Sigmoid colon (tissue), 7 donors: ENCODE results near the gene CTNS. TPM values are rescaled to one million over a fixed set of nuclear protein-coding genes. Genes with fewer than 3 reads are reported as not detected.

Experiments used
- DNase-seq: peaks from one replicate; pipeline ENCODE4 v3.0.0-alpha.2; 2019
- H3K27ac ChIP-seq, 4 donors: fragments of 200-600 bp; sonication (generic); one replicate each; pipeline ENCODE4 v1.5.1; 2016 to 2019; ENCODE audit warnings: mild to moderate bottlenecking in 1 of 4
- H3K27me3 ChIP-seq, 3 donors: fragments of 200-600 bp; sonication (generic); one replicate each; pipeline ENCODE4 v1.5.1; 2019; ENCODE audit warnings: mild to moderate bottlenecking in 1 of 3
- H3K36me3 ChIP-seq, 4 donors: fragments of 200-600 bp; sonication (generic); one replicate each; pipeline ENCODE4 v1.5.1; 2016 to 2019
- H3K4me1 ChIP-seq, 4 donors: fragments of 200-600 bp; sonication (generic); one replicate each; pipeline ENCODE4 v1.5.1; 2017 to 2019
- H3K4me3 ChIP-seq, 4 donors: fragments of 200-600 bp; sonication (generic); one replicate each; pipeline ENCODE4 v1.5.1; 2017 to 2019; ENCODE audit warnings: mild to moderate bottlenecking in 2 of 4, moderate library complexity in 1 of 4
- H3K9me3 ChIP-seq, 4 donors: fragments of 200-600 bp in 3 of 4; sonication (generic) in 3 of 4; one replicate each; pipeline versions ENCODE4 v1.5.1 to v1.6.1; 2013 to 2019
- EP300 ChIP-seq, 4 donors: sonication (generic); formaldehyde crosslinking; IDR thresholded peaks; one replicate each; pipeline ENCODE4 v1.6.1; 2017; ENCODE audit warnings: antibody characterized with exemption in 4 of 4
- POLR2A ChIP-seq, 2 donors: fragments of 450-650 bp; IDR thresholded peaks; one replicate each; pipeline ENCODE4 v1.6.1; 2016; ENCODE audit warnings: antibody characterized with exemption in 2 of 2, mild to moderate bottlenecking in 2 of 2, moderate library complexity in 2 of 2
- POLR2AphosphoS5 ChIP-seq, 4 donors: sonication (generic); formaldehyde crosslinking; IDR thresholded peaks; one replicate each; pipeline ENCODE4 v1.6.1; 2017; ENCODE audit warnings: antibody characterized with exemption in 4 of 4
- WGBS, 2 donors: extraction: QIAGEN DNeasy Blood & Tissue Kit; methylation state at CpG; one replicate each; pipeline ENCODE4 v1.1.7; 2013; 5-methylcytosine and 5-hydroxymethylcytosine counted together
- intact Hi-C: fragments of 100-400 bp; cut with DNase I; formaldehyde crosslinking; loops from one replicate; pipeline ENCODE4 v1.15.1; 2023
- polyA plus RNA-seq, 3 donors: library from polyadenylated mRNA; stranded (reverse); fragments of 200-250 nt; gene quantifications; one replicate each; pipeline ENCODE4 v1.2.3, GENCODE V29; 2013
- total RNA-seq, 4 donors: library from RNA; depleted of rRNA; stranded (reverse); fragments of >200 nt; gene quantifications; one replicate each; pipeline ENCODE4 v1.1.0, GENCODE V29; 2016
- TF ChIP-seq, protein P1 (sequence below), 4 experiments: fragments of 450-650 bp in 3 of 4; fragments of 200-600 bp in 1 of 4; IDR thresholded peaks; one replicate each; pipeline ENCODE4 v1.5.1; 2016 to 2019; ENCODE audit warnings: antibody characterized with exemption in 4 of 4, mild to moderate bottlenecking in 3 of 4, moderate library complexity in 2 of 4
- donor health status: healthy with polysubstance abuse.
- donor health status: Bipolar disorder and iron deficiency.
- donor health status: healthy.

CTNS gene
- total and polyA plus RNA-seq, 7 donors: 1.8 to 26.0 (median 13.3) TPM

DNA sequence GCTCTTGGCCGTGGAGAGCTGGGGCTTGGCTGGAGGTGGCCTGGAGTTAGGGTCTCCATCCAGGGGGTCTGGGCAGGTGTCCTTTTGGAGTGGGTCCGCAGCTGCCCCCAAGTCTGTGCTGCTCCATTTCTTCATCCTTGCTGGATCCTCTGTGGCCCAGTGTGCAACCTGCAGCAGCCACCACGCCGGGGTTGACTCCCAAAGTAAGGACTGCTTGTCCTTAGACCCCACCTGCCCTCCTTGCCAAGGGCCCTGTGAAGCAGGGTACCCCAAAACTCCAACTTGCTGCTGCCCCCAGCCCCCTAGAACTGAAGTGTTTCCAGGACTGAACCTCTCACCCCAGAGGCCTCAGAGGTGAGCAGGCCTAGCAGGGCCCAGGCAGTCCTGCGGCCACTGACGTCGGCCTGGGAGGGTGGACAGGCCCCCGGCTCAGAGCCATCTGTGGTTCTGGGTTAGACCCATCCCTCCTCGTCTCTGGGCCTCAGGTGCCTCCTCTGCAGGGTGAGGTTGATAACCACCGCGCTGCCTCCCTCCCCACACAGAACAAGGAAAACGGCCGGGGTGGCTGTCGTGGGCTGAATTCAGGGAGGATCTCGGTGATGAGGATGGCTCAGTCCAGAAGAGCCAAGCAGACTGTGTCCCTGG is 44.2 kb upstream of the CTNS start:
- no peak for TF ChIP-seq POLR2A (IDR thresholded peaks at IDR 0.05)
- TF ChIP-seq POLR2AphosphoS5 (IDR thresholded peaks at IDR 0.05): no peak
- TF ChIP-seq, protein P1, sequence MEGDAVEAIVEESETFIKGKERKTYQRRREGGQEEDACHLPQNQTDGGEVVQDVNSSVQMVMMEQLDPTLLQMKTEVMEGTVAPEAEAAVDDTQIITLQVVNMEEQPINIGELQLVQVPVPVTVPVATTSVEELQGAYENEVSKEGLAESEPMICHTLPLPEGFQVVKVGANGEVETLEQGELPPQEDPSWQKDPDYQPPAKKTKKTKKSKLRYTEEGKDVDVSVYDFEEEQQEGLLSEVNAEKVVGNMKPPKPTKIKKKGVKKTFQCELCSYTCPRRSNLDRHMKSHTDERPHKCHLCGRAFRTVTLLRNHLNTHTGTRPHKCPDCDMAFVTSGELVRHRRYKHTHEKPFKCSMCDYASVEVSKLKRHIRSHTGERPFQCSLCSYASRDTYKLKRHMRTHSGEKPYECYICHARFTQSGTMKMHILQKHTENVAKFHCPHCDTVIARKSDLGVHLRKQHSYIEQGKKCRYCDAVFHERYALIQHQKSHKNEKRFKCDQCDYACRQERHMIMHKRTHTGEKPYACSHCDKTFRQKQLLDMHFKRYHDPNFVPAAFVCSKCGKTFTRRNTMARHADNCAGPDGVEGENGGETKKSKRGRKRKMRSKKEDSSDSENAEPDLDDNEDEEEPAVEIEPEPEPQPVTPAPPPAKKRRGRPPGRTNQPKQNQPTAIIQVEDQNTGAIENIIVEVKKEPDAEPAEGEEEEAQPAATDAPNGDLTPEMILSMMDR (IDR thresholded peaks at IDR 0.05): no peak
- no peak for TF ChIP-seq EP300 (IDR thresholded peaks at IDR 0.05)
- intact Hi-C loops: no loop called here
- Histone ChIP-seq H3K9me3 (no peaks in the 10 kb centered on the region), H3K4me3 (no peak overlapping the region), H3K36me3 (peaks cover 0 to 34% (median 10%) of the 10 kb centered on the region in 4 donors), H3K27ac (no peak overlapping the region), H3K4me1 (peaks cover 0 to 8% (median 0%) of the 10 kb centered on the region in 4 donors), H3K27me3 (no peaks in the 10 kb centered on the region)
- DNase-seq: no peak
- WGBS, 2 donors: 92 to 94% methylated on average over 15 of the region's 15 CpGs

DNA sequence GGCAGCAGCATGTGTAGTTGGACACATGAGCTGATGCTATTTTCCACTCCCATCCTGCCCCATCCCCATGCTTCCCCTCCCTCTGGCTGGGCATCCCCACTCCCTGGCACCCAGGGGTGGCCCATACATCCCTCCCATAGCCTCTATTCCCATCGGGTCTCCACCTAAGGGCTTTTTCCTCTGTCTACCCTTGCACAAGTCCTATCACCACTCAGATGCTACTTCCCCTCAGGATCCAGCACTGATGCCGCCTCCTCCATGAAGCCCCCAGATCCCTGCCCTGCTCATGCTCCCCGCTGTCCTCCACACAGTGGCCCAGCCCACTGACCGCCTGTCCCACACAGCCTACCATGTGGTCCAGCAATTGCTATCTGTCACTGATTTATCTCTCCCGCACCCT is 43.2 kb upstream of the CTNS start:
- Histone ChIP-seq H3K36me3 (peaks cover 0 to 24% (median 8%) of the 10 kb centered on the region in 4 donors), H3K4me1 (peaks cover 0 to 8% (median 0%) of the 10 kb centered on the region in 4 donors), H3K4me3 (no peak overlapping the region), H3K9me3 (no peaks in the 10 kb centered on the region), H3K27me3 (no peaks in the 10 kb centered on the region), H3K27ac (no peak overlapping the region)
- TF ChIP-seq POLR2A (IDR thresholded peaks at IDR 0.05) (no peak), POLR2AphosphoS5 (IDR thresholded peaks at IDR 0.05) (no peak), EP300 (IDR thresholded peaks at IDR 0.05) (no peak)
- TF ChIP-seq, protein P1 (IDR thresholded peaks at IDR 0.05): no peak
- WGBS, 2 donors: 97% methylated on average over 5 of the region's 5 CpGs
- no peak for DNase-seq
- intact Hi-C loops: no loop called here

DNA sequence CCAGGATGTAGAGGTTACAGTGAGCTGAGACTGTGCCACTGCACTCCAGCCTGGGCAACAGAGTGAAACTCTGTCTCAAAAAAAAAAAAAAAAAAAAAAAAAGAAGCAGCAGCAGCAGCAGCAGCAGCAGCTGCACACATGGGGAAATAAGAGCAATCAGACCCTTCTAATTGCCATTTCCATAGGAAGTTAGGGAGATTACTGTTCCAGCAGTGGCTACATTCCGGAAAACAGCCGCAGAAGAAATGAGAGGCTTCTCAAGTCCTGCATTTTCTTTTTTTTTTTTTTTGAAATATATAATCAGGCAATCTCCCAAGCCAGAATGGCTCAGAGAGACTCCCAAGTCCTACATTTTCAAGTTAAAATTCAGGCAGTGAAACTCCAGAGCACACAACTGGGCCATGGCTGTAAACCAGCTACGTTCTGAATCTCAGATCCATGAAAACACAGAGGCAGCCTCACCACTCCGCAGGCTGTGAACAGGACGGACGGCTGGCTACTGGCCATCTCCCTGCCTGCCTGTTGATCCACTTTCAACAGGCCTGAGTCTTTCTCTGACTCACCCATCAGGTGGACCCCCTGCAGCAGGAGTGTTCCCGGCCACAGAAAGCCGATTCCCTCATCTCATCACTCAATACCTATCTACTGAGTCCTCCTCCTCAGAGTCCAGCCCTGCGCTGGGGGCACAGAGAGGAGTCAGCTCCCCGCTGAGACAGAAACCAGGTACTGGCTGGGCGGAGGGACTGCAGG is 42.3 kb upstream of the CTNS start:
- Histone ChIP-seq H3K27me3 (no peaks in the 10 kb centered on the region), H3K9me3 (no peaks in the 10 kb centered on the region), H3K4me1 (peaks cover 0 to 8% (median 0%) of the 10 kb centered on the region in 4 donors), H3K27ac (no peak overlapping the region), H3K4me3 (no peak overlapping the region), H3K36me3 (peaks cover 0 to 24% (median 7%) of the 10 kb centered on the region in 4 donors)
- intact Hi-C loops: no loop called here
- TF ChIP-seq, protein P1 (IDR thresholded peaks at IDR 0.05): no peak
- TF ChIP-seq POLR2A (IDR thresholded peaks at IDR 0.05) (no peak), EP300 (IDR thresholded peaks at IDR 0.05) (no peak), POLR2AphosphoS5 (IDR thresholded peaks at IDR 0.05) (no peak)
- WGBS, 2 donors: 78 to 79% methylated on average over 11 of the region's 11 CpGs
- no peak for DNase-seq

DNA sequence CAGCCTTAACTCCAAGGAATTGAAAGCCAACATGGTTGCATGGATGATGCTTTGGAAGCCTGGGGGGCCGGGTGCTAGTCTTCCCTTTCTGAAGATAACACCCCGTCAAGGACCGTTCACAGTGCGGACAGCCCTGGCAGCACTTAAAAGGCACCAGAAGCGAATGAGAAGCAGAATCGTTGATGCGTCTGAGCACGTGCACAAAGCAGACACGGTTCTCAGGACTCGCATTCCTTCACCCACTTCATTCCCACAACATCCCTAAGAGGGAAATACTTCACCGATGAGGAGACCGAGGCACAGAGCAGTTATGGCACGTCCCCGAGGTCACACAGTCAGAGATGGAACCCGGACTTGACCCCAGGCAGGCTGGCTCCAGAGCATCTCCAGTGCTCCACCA is 41.6 kb upstream of the CTNS start:
- Histone ChIP-seq H3K27ac (no peak overlapping the region), H3K27me3 (no peaks in the 10 kb centered on the region), H3K4me1 (peaks cover 0 to 8% (median 0%) of the 10 kb centered on the region in 4 donors), H3K36me3 (peaks cover 0 to 17% (median 1%) of the 10 kb centered on the region in 4 donors), H3K9me3 (no peaks in the 10 kb centered on the region), H3K4me3 (no peak overlapping the region)
- no peak for DNase-seq
- 88 to 94% methylated on average over 15 of the region's 15 CpGs for WGBS, 2 donors
- TF ChIP-seq POLR2AphosphoS5 (IDR thresholded peaks at IDR 0.05) (no peak), POLR2A (IDR thresholded peaks at IDR 0.05) (no peak), EP300 (IDR thresholded peaks at IDR 0.05) (no peak)
- TF ChIP-seq, protein P1 (IDR thresholded peaks at IDR 0.05): no peak
- intact Hi-C loops: no loop called here
